ENCODE data around the gene LRMDA. TPM values are rescaled to one million over a fixed set of nuclear protein-coding genes. Genes with fewer than 3 reads are reported as not detected.

LRMDA gene
- total RNA-seq, 2 donors from 2014 or later = not detected

GRCh38 chr10:75432763-75433162, 1.3 kb downstream of the LRMDA start:
- Mint-ChIP-seq H3K9me3 (no peaks in the 10 kb centered on the region), H3K27ac (no peak overlapping the region), H3K36me3 (no peaks in the 10 kb centered on the region)
- ATAC-seq = no peak
- no peak for DNase-seq (ENCODE audit: low spot score in 2 of 2)

GRCh38 chr10:75433216-75433615, 1.8 kb downstream of the LRMDA start:
- Mint-ChIP-seq H3K36me3 (no peaks in the 10 kb centered on the region), H3K9me3 (no peaks in the 10 kb centered on the region), H3K27ac (no peak overlapping the region)
- DNase-seq (ENCODE audit: low spot score in 2 of 2) (no peak), ATAC-seq (no peak)

GRCh38 chr10:75434291-75434690, 2.9 kb downstream of the LRMDA start:
- no peak for DNase-seq (ENCODE audit: low spot score in 2 of 2)
- no peaks in the 10 kb centered on the region for H3K36me3 Mint-ChIP-seq
- no peak overlapping the region for H3K27ac Mint-ChIP-seq
- no peak for ATAC-seq
- H3K9me3 Mint-ChIP-seq = no peaks in the 10 kb centered on the region

- no peak for ATAC-seq
- Mint-ChIP-seq H3K36me3 (no peaks in the 10 kb centered on the region), H3K9me3 (no peaks in the 10 kb centered on the region), H3K27ac (no peak overlapping the region)
- no peak for DNase-seq (ENCODE audit: low spot score in 2 of 2)
Observed at GRCh38 chr10:75435291-75435690, 3.9 kb downstream of the LRMDA start.

DNA sequence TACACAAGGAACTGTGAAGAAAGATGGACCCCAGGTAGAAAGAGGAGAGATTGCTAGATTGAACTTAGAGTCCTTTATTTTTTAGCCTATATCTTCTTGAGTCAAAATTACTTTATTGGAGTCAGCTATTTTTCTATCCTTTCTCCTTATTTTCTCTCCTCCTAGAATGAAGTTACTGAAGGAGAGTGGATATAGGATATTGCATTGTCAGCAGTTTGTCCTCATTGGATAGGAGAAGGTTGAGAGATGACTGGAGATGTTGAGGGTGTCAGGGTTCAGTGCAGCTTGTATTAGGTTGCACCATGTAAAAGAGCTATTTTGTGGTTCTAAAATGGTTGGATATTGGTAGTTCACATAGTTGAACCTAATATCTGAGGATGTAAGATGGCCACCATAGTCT, 5.5 kb downstream of the LRMDA start:
- no peak for DNase-seq (ENCODE audit: low spot score in 2 of 2)
- no peaks in the 10 kb centered on the region for H3K9me3 Mint-ChIP-seq
- no peaks in the 10 kb centered on the region for H3K36me3 Mint-ChIP-seq
- ATAC-seq = no peak
- no peak overlapping the region for H3K27ac Mint-ChIP-seq

DNA sequence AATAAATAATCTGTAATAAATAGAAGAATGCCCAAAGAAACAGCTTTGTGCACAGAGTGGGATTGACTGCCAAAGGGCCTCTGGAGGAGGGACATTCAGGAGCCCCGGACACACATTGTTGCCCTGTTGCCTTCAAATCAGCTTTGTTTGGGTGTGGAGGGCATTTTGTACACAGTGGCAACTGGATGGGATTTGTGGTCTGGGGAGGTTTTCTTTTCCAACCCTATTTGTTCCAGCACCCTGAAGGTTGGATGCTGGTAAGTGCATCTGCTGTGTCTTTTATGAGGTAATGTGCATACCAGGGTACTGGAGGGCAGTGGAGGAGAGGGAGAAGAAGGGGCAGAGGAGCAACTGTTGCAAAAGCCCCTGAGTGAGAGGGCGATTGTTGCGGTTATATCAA, 6.3 kb downstream of the LRMDA start:
- Mint-ChIP-seq H3K36me3 (no peaks in the 10 kb centered on the region), H3K27ac (no peak overlapping the region), H3K9me3 (peaks cover 0 to 4% of the 10 kb centered on the region in 2 donors)
- ATAC-seq (no peak), DNase-seq (ENCODE audit: low spot score in 2 of 2) (no peak)

- ATAC-seq (no peak), DNase-seq (ENCODE audit: low spot score in 2 of 2) (no peak)
- H3K36me3 Mint-ChIP-seq = no peaks in the 10 kb centered on the region
- H3K27ac Mint-ChIP-seq = no peak overlapping the region
- H3K9me3 Mint-ChIP-seq = peaks cover 0 to 4% of the 10 kb centered on the region in 2 donors
Observed at GRCh38 chr10:75438275-75438674, 6.9 kb downstream of the LRMDA start.

GRCh38 chr10:75439811-75440210, 8.4 kb downstream of the LRMDA start:
- Mint-ChIP-seq H3K9me3 (peaks cover 4 to 14% of the 10 kb centered on the region in 2 donors), H3K36me3 (peaks cover 0 to 8% of the 10 kb centered on the region in 2 donors)

GRCh38 chr10:75440271-75440793, 8.9 kb downstream of the LRMDA start:
- DNase-seq (ENCODE audit: low spot score in 2 of 2) = no peak
- peaks cover 4 to 14% of the 10 kb centered on the region in 2 donors for H3K9me3 Mint-ChIP-seq
- H3K27ac Mint-ChIP-seq = no peak overlapping the region
- ATAC-seq = no peak
- H3K36me3 Mint-ChIP-seq = peaks cover 0 to 8% of the 10 kb centered on the region in 2 donors

More at GRCh38 chr10:75439811-75440210, 8.4 kb downstream of the LRMDA start:
- DNase-seq (ENCODE audit: low spot score in 2 of 2) (no peak), ATAC-seq (no peak)
- H3K27ac Mint-ChIP-seq = no peak overlapping the region

GRCh38 chr10:75441196-75441595, 9.8 kb downstream of the LRMDA start:
- H3K9me3 Mint-ChIP-seq = peaks cover 4 to 17% of the 10 kb centered on the region in 2 donors
- DNase-seq (ENCODE audit: low spot score in 2 of 2) (no peak), ATAC-seq (no peak)
- H3K36me3 Mint-ChIP-seq = peaks cover 0 to 8% of the 10 kb centered on the region in 2 donors
- no peak overlapping the region for H3K27ac Mint-ChIP-seq

DNA sequence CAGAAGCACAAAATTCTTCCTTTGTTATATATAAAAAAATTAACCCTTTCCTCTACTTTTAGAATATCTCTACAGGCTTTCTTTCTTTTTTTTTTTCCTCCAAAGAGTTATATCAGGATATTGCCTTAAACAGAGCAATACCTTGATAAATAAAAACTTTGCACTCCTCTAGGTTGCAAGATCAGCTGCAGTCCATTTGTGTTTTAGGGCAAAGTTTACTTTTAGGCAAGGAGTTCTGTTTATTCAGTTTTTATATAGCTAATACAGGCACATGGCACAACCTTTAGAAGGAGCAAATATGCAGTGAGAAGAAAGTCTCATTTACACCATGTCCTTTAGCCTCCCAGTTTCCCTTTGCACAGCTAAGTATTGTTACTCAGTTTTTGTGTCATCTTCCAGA, 10.3 kb downstream of the LRMDA start:
- DNase-seq (ENCODE audit: low spot score in 2 of 2) (no peak), ATAC-seq (no peak)
- H3K27ac Mint-ChIP-seq = no peak overlapping the region
- H3K9me3 Mint-ChIP-seq = peaks cover 9 to 22% of the 10 kb centered on the region in 2 donors
- H3K36me3 Mint-ChIP-seq = peaks cover 0 to 8% of the 10 kb centered on the region in 2 donors

- ATAC-seq = no peak
- H3K9me3 Mint-ChIP-seq = peaks cover 9 to 24% of the 10 kb centered on the region in 2 donors
- H3K36me3 Mint-ChIP-seq = peaks cover 0 to 8% of the 10 kb centered on the region in 2 donors
- DNase-seq (ENCODE audit: low spot score in 2 of 2) = no peak
- no peak overlapping the region for H3K27ac Mint-ChIP-seq
Observed at GRCh38 chr10:75443362-75443761, 11.9 kb downstream of the LRMDA start.

DNA sequence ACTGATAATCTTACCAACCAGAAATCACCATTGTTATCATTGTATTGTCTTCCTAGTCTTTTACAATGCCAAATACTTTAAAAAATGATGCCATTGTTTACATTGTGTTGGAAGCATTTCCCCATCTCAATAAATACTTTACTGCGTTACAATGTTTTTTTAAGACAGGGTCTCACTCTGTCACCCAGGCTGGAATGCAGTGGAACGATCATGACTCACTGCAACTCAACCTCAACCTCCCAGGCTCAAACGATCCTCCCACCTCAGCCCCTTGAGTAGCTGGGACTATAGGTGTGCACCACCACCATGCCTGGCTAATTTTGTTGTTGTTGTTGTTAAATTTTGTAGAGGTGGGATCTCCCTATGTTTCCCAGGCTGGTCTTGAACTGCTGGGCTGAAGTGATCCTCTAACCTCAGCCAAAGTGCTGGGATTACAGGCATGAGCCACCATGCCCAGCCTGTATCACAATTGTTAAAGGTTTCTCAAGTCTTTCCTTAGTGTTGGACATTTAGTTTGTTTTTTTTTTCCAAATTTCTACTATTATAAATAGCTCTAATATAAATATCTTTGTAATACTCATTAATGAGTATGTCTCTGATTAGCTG, 13.5 kb downstream of the LRMDA start:
- Mint-ChIP-seq H3K36me3 (peaks cover 0 to 8% of the 10 kb centered on the region in 2 donors), H3K27ac (no peak overlapping the region), H3K9me3 (peaks cover 9 to 24% of the 10 kb centered on the region in 2 donors)
- ATAC-seq (no peak), DNase-seq (ENCODE audit: low spot score in 2 of 2) (no peak)

GRCh38 chr10:75446508-75446907, 15.1 kb downstream of the LRMDA start:
- no peak overlapping the region for H3K27ac Mint-ChIP-seq
- DNase-seq (ENCODE audit: low spot score in 2 of 2) (no peak), ATAC-seq (no peak)
- H3K9me3 Mint-ChIP-seq = peaks cover 9 to 24% of the 10 kb centered on the region in 2 donors
- peaks cover 0 to 8% of the 10 kb centered on the region in 2 donors for H3K36me3 Mint-ChIP-seq

GRCh38 chr10:75448166-75448565, 16.7 kb downstream of the LRMDA start:
- DNase-seq (ENCODE audit: low spot score in 2 of 2) (no peak), ATAC-seq (no peak)
- Mint-ChIP-seq H3K36me3 (peaks cover 0 to 8% of the 10 kb centered on the region in 2 donors), H3K9me3 (peaks cover 9 to 20% of the 10 kb centered on the region in 2 donors), H3K27ac (no peak overlapping the region)

DNA sequence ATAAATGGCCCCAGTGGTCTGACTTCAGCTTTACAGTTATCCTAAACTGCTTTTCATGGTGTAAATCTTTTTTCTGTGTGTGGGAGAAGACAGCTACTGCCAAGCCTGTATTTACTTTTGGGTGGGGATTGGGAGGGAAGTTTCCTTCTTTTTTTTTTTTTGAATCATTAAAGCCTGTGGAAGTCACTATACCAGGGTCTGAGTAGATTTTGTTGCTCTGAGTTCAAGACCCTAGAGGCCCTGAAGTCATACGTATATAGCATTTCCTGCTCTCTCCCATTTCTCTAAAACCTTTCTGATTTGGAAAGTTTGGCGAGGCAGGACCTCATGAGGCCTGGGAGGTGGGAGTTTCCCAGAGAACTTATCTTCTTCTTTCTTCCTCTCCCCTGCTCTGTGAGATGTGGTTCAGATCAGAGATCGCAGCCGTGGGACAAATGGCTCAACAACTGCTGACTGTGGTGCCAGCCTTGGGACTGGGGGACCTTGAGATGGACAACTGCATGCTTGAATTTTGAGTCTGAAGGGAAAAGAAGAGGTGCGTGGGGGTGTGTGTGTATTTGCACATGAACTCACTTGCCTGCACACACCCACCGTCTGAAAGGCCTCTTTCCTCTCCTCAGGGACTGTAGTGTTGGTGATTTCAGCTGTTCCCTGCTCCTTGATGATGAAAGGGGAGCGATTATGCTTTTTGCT, 18.1 kb downstream of the LRMDA start:
- DNase-seq (ENCODE audit: low spot score in 2 of 2) (no peak), ATAC-seq (no peak)
- no peaks in the 10 kb centered on the region for H3K36me3 Mint-ChIP-seq
- peaks cover 5 to 10% of the 10 kb centered on the region in 2 donors for H3K9me3 Mint-ChIP-seq
- H3K27ac Mint-ChIP-seq = no peak overlapping the region

DNA sequence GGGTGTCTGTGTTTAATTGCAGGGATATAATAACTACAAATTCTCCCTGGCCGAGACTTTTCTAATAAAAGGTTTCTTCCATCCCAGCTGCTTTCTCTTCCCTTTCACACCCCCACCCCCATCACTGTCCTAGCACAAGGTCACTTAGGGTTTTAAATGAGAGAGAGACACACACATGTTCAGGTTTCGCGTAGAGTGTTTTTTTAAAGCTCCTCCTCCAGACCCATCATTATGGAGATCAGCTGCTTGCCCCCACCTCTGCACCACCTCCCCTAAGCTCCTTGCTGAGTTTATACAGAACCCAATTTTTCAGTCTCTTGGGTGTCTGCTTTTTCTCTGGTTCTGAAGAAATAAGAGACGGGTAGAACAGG, 18.6 kb downstream of the LRMDA start:
- Mint-ChIP-seq H3K27ac (no peak overlapping the region), H3K36me3 (no peaks in the 10 kb centered on the region), H3K9me3 (peaks cover 5 to 10% of the 10 kb centered on the region in 2 donors)
- ATAC-seq = no peak
- DNase-seq (ENCODE audit: low spot score in 2 of 2) = no peak
